CD8-positive, alpha-beta memory T cell (primary cell): ENCODE results near the gene SNX15. TPM values are rescaled to one million over a fixed set of nuclear protein-coding genes. Genes with fewer than 3 reads are reported as not detected.

ENCODE experiments used
- CTCF ChIA-PET: fragments of 350-600 bp; sonication (Branson Sonifier 250); formaldehyde crosslinking; loops from one replicate; lab custom pipeline; 2021; ENCODE audit warnings: antibody characterized with exemption; lab: Charles Lee
- POLR2A ChIA-PET: fragments of 350-600 bp; sonication (Branson Sonifier 250); formaldehyde crosslinking; loops from one replicate; lab custom pipeline; 2021; ENCODE audit warnings: antibody characterized with exemption; lab: Charles Lee
- DNase-seq, 5 donors: peaks; one replicate each; pipeline versions ENCODE4 v3.0.0 to v3.0.0-alpha.2; 2020 to 2022; ENCODE audit warnings: mixed read lengths in 1 of 5
- H3K27ac ChIP-seq: one replicate; pipeline ENCODE4 v1.7.0; 2013; ENCODE audit warnings: low read depth, mild to moderate bottlenecking, low read length, moderate library complexity
- H3K27me3 ChIP-seq: 2 replicates; pipeline ENCODE4 v1.7.0; 2013; ENCODE audit warnings: low read length, mild to moderate bottlenecking; ENCODE audit not compliant: insufficient read depth, poor library complexity, severe bottlenecking
- H3K36me3 ChIP-seq: 2 replicates; pipeline ENCODE4 v1.7.0; 2013; ENCODE audit warnings: mild to moderate bottlenecking, low read length, moderate library complexity; ENCODE audit not compliant: insufficient read depth
- H3K4me1 ChIP-seq: 2 replicates; pipeline ENCODE4 v1.7.0; 2013; ENCODE audit warnings: mild to moderate bottlenecking, low read length, moderate library complexity; ENCODE audit not compliant: insufficient read depth
- H3K4me3 ChIP-seq: 2 replicates; pipeline ENCODE4 v1.7.0; 2013; ENCODE audit warnings: mild to moderate bottlenecking, low read length
- H3K9me3 ChIP-seq: 2 replicates; pipeline ENCODE4 v1.7.0; 2013; ENCODE audit warnings: mild to moderate bottlenecking, low read length
- H3K27ac Mint-ChIP-seq, 8 donors: one replicate each; pipeline ENCODE4 v1.8.0; 2020 to 2021; ENCODE audit warnings: mixed read lengths in 8 of 8, mild to moderate bottlenecking in 6 of 8, inconsistent platforms in 3 of 8, moderate library complexity in 3 of 8
- H3K27me3 Mint-ChIP-seq, 2 donors: one replicate each; pipeline ENCODE4 v1.8.0; 2020 to 2021; ENCODE audit warnings: mixed read lengths in 2 of 2, mild to moderate bottlenecking in 1 of 2, moderate library complexity in 1 of 2
- H3K36me3 Mint-ChIP-seq, 3 donors: one replicate each; pipeline ENCODE4 v1.8.0; 2020 to 2021; ENCODE audit warnings: mixed read lengths in 3 of 3, inconsistent platforms in 1 of 3, mild to moderate bottlenecking in 1 of 3
- H3K4me1 Mint-ChIP-seq, 3 donors: one replicate each; pipeline ENCODE4 v1.8.0; 2020 to 2021; ENCODE audit warnings: mixed read lengths in 3 of 3, inconsistent platforms in 1 of 3, mild to moderate bottlenecking in 1 of 3
- H3K4me3 Mint-ChIP-seq, 7 donors: one replicate each; pipeline ENCODE4 v1.8.0; 2020 to 2021; ENCODE audit warnings: mixed read lengths in 7 of 7, mild to moderate bottlenecking in 6 of 7, moderate library complexity in 4 of 7, inconsistent platforms in 2 of 7
- H3K9me3 Mint-ChIP-seq, 5 donors: one replicate each; pipeline ENCODE4 v1.8.0; 2020 to 2022; ENCODE audit warnings: mixed read lengths in 5 of 5, mild to moderate bottlenecking in 3 of 5, moderate library complexity in 2 of 5, inconsistent platforms in 1 of 5
- polyA plus RNA-seq: library from polyadenylated mRNA; unstranded; fragments of 300-500 nt; fragmentation: Illumina TruSeq; gene quantifications from one replicate; pipeline ENCODE4 v1.2.3, GENCODE V29; 2021
- total RNA-seq, 2 experiments: library from RNA; stranded (reverse); gene quantifications; one replicate each; pipeline ENCODE4 v1.2.3, GENCODE V29; 2021

Gene SNX15
- total and polyA plus RNA-seq, 3 experiments from 2014 or later, result 16.4 to 21.6 (median 18.3) TPM

GRCh38 chr11:65066805-65067291 is 39.6 kb downstream of the SNX15 start:
- no peaks in the 10 kb centered on the region for H3K9me3 Mint-ChIP-seq
- DNase-seq, result no peak
- Histone ChIP-seq H3K9me3 (no peaks in the 10 kb centered on the region), H3K4me3 (no peak overlapping the region), H3K36me3 (no peaks in the 10 kb centered on the region), H3K27ac (no peak overlapping the region), H3K4me1 (no peaks in the 10 kb centered on the region), H3K27me3 (no peaks in the 10 kb centered on the region)
- H3K36me3 Mint-ChIP-seq, result no peaks in the 10 kb centered on the region
- POLR2A ChIA-PET, result no interaction called here
- peaks cover 0 to 8% of the 10 kb centered on the region in 2 donors for H3K27me3 Mint-ChIP-seq
- CTCF ChIA-PET, result no interaction called here
- H3K27ac Mint-ChIP-seq, result no peak overlapping the region
- no peaks in the 10 kb centered on the region for H3K4me1 Mint-ChIP-seq
- no peak overlapping the region for H3K4me3 Mint-ChIP-seq

- Histone ChIP-seq H3K4me3 (no peak overlapping the region), H3K27ac (no peak overlapping the region), H3K9me3 (no peaks in the 10 kb centered on the region), H3K4me1 (no peaks in the 10 kb centered on the region), H3K36me3 (no peaks in the 10 kb centered on the region), H3K27me3 (no peaks in the 10 kb centered on the region)
- no peak overlapping the region for H3K27ac Mint-ChIP-seq
- no peaks in the 10 kb centered on the region for H3K9me3 Mint-ChIP-seq
- ChIA-PET CTCF (no interaction called here), POLR2A (no interaction called here)
- no peaks in the 10 kb centered on the region for H3K4me1 Mint-ChIP-seq
- H3K4me3 Mint-ChIP-seq, result no peak overlapping the region
- no peak for DNase-seq
- no peaks in the 10 kb centered on the region for H3K36me3 Mint-ChIP-seq
- peaks cover 0 to 4% of the 10 kb centered on the region in 2 donors for H3K27me3 Mint-ChIP-seq
These were observed 40.2 kb downstream of the SNX15 start for GRCh38 chr11:65067446-65067845.

- Mint-ChIP-seq H3K4me1 (no peaks in the 10 kb centered on the region), H3K27me3 (no peaks in the 10 kb centered on the region), H3K27ac (no peak overlapping the region), H3K9me3 (no peaks in the 10 kb centered on the region), H3K36me3 (no peaks in the 10 kb centered on the region), H3K4me3 (no peak overlapping the region)
- ChIA-PET POLR2A (no interaction called here), CTCF (no interaction called here)
- Histone ChIP-seq H3K4me1 (no peaks in the 10 kb centered on the region), H3K36me3 (no peaks in the 10 kb centered on the region), H3K27me3 (no peaks in the 10 kb centered on the region), H3K9me3 (no peaks in the 10 kb centered on the region), H3K4me3 (no peak overlapping the region), H3K27ac (no peak overlapping the region)
- no peak for DNase-seq
These were observed 42.0 kb downstream of the SNX15 start for GRCh38 chr11:65069217-65069616.

- Histone ChIP-seq H3K9me3 (no peaks in the 10 kb centered on the region), H3K27ac (no peak overlapping the region), H3K27me3 (no peaks in the 10 kb centered on the region), H3K36me3 (no peaks in the 10 kb centered on the region), H3K4me1 (no peaks in the 10 kb centered on the region), H3K4me3 (no peak overlapping the region)
- DNase-seq, result no peak
- POLR2A ChIA-PET, result no interaction called here
- H3K4me3 Mint-ChIP-seq, result no peak overlapping the region
- H3K9me3 Mint-ChIP-seq, result no peaks in the 10 kb centered on the region
- H3K36me3 Mint-ChIP-seq, result no peaks in the 10 kb centered on the region
- CTCF ChIA-PET, result interaction anchor here (1.1 kb wide), 1 partner anchor 31 kb away, joined by 4 read pairs; the partner anchor contains the start of gene SAC3D1
- peak overlapping the region in 1 of 8 donors; percentile 9 for H3K27ac Mint-ChIP-seq
- H3K27me3 Mint-ChIP-seq, result no peaks in the 10 kb centered on the region
- H3K4me1 Mint-ChIP-seq, result no peaks in the 10 kb centered on the region
These were observed 44.8 kb downstream of the SNX15 start for GRCh38 chr11:65071907-65072630.

GRCh38 chr11:65072631-65072966 is 45.4 kb downstream of the SNX15 start:
- Mint-ChIP-seq H3K9me3 (no peaks in the 10 kb centered on the region), H3K27ac (no peak overlapping the region), H3K36me3 (no peaks in the 10 kb centered on the region), H3K4me1 (no peaks in the 10 kb centered on the region), H3K4me3 (no peak overlapping the region), H3K27me3 (no peaks in the 10 kb centered on the region)
- DNase-seq, result no peak
- H3K36me3 ChIP-seq, result no peaks in the 10 kb centered on the region
- no peaks in the 10 kb centered on the region for H3K9me3 ChIP-seq
- no peak overlapping the region for H3K27ac ChIP-seq
- CTCF ChIA-PET, result interaction anchor here (1.1 kb wide), 1 partner anchor 31 kb away, joined by 4 read pairs; the partner anchor contains the start of gene SAC3D1
- no peaks in the 10 kb centered on the region for H3K4me1 ChIP-seq
- H3K4me3 ChIP-seq, result no peak overlapping the region
- POLR2A ChIA-PET, result no interaction called here
- no peaks in the 10 kb centered on the region for H3K27me3 ChIP-seq

GRCh38 chr11:65077451-65077850 is 50.2 kb downstream of the SNX15 start:
- H3K4me3 ChIP-seq, result no peak overlapping the region
- Mint-ChIP-seq H3K4me3 (no peak overlapping the region), H3K27ac (no peak overlapping the region), H3K9me3 (no peaks in the 10 kb centered on the region), H3K36me3 (no peaks in the 10 kb centered on the region), H3K27me3 (no peaks in the 10 kb centered on the region), H3K4me1 (peaks cover 4 to 10% (median 7%) of the 10 kb centered on the region in 3 donors)
- ChIA-PET POLR2A (no interaction called here), CTCF (interaction anchor here (1.1 kb wide), 2 partner anchors 17 to 63 kb away, joined by 3 to 4 read pairs; partner anchors contain the start of gene ARL2)
- no peaks in the 10 kb centered on the region for H3K9me3 ChIP-seq
- no peak overlapping the region for H3K27ac ChIP-seq
- peaks cover 4% of the 10 kb centered on the region for H3K4me1 ChIP-seq
- no peak for DNase-seq
- no peaks in the 10 kb centered on the region for H3K27me3 ChIP-seq
- H3K36me3 ChIP-seq, result no peaks in the 10 kb centered on the region

DNA sequence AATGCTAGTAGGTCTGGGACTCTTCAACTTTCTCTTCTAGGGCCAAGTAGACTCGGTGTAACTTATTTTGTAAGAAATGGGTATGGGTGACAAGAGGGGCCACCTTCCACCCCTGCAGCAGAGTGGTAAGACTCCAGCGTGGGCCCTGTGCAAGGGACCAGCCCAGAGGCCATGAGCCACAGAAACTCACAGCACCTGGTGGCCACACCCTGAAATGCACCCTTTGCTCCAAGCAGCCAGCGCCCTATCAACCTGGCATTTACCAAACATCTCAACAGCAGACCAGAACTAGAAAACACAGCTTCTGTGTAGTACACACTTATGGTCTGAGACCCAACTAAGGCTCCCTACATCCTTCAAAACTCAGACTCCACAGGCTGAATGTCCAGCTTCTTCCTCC is 50.9 kb downstream of the SNX15 start:
- no peaks in the 10 kb centered on the region for H3K36me3 Mint-ChIP-seq
- ChIA-PET POLR2A (no interaction called here), CTCF (interaction anchor here (0.7 to 1.1 kb wide), 2 partner anchors 64 to 66 kb away, joined by 4 to 5 read pairs; partner anchors contain the start of gene ARL2)
- no peaks in the 10 kb centered on the region for H3K9me3 Mint-ChIP-seq
- H3K27me3 ChIP-seq, result no peaks in the 10 kb centered on the region
- no peaks in the 10 kb centered on the region for H3K27me3 Mint-ChIP-seq
- no peaks in the 10 kb centered on the region for H3K36me3 ChIP-seq
- H3K4me1 ChIP-seq, result peaks cover 5% of the 10 kb centered on the region
- no peaks in the 10 kb centered on the region for H3K9me3 ChIP-seq
- H3K27ac ChIP-seq, result no peak overlapping the region
- peak overlapping the region in 1 of 7 donors; percentile 59 for H3K4me3 Mint-ChIP-seq
- no peak overlapping the region for H3K4me3 ChIP-seq
- DNase-seq, result peak; percentile 41 to 79 (median 50)
- H3K4me1 Mint-ChIP-seq, result peaks cover 4 to 15% (median 7%) of the 10 kb centered on the region in 3 donors
- peak overlapping the region in 7 of 8 donors; percentile 35 to 95 (median 68) for H3K27ac Mint-ChIP-seq

DNA sequence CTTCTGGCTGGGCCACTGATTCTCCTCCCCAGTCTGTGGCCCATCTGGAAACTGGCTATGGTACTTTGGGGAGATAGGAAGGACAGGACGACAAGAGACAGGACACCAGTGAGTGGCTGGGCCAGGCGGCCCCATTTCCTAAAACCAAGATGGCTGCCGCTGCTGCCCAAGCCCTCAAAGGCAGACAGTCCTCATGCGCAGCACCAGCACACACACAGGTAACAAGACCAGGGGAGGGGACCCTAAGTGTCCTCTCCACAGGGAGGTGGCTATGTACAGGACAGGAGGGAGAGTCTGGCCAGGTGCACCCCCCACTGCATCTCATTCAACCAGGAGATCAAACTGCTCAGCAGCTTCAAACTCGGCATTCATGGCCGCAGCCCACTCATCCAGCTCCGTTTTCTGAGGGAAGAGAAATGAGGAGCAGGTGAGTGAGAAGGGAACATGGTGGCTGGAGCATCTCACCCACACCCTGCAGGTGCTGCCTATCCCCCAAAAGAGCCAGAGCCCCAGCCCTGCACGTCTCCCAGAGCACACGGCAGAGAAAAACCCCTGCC is 51.6 kb downstream of the SNX15 start:
- Histone ChIP-seq H3K4me3 (no peak overlapping the region), H3K9me3 (no peaks in the 10 kb centered on the region), H3K27me3 (no peaks in the 10 kb centered on the region), H3K27ac (no peak overlapping the region), H3K36me3 (no peaks in the 10 kb centered on the region), H3K4me1 (peaks cover 9% of the 10 kb centered on the region)
- peak overlapping the region in 5 of 8 donors; percentile 35 to 74 (median 45) for H3K27ac Mint-ChIP-seq
- H3K9me3 Mint-ChIP-seq, result no peaks in the 10 kb centered on the region
- no peak overlapping the region for H3K4me3 Mint-ChIP-seq
- peaks cover 0 to 1% (median 0%) of the 10 kb centered on the region in 3 donors for H3K36me3 Mint-ChIP-seq
- H3K27me3 Mint-ChIP-seq, result peaks cover 0 to under 1% of the 10 kb centered on the region in 2 donors
- CTCF ChIA-PET, result interaction anchor here (0.7 to 1.1 kb wide), 3 partner anchors 65 to 66 kb away, joined by 3 to 5 read pairs (median 4); partner anchors contain the start of gene ARL2
- peaks cover 9 to 23% (median 14%) of the 10 kb centered on the region in 3 donors for H3K4me1 Mint-ChIP-seq
- DNase-seq, result no peak
- POLR2A ChIA-PET, result interaction anchor here (0.6 kb wide), 1 partner anchor 45 kb away, joined by 4 read pairs; no protein-coding TSS in a partner anchor
